Right lobe of liver (tissue), 6 donors: ENCODE results near the gene D2HGDH. TPM values are rescaled to one million over a fixed set of nuclear protein-coding genes. Genes with fewer than 3 reads are reported as not detected.
"Not testable (repeated sequence)": the region's sequence is repeated elsewhere in the genome, so short reads cannot be mapped to it uniquely, and the experiment has no call there.

Experiments
- ATAC-seq, 4 donors: fragments of 200-7000 bp; cut with Tn5 transposase; one replicate each; pipeline ENCODE4 v1.9.1; 2020; ENCODE audit warnings: mild to moderate bottlenecking in 4 of 4, moderate library complexity in 4 of 4
- DNase-seq, 3 donors: peaks; one replicate each; pipeline ENCODE4 v3.0.0-alpha.2; 2020
- H3K27ac ChIP-seq, 3 donors: fragments of 200-600 bp; one replicate each; pipeline ENCODE4 v1.8.0; 2022
- H3K27me3 ChIP-seq, 2 donors: fragments of 200-600 bp; one replicate each; pipeline ENCODE4 v1.8.0; 2022
- H3K36me3 ChIP-seq, 4 donors: fragments of 200-600 bp; sonication (generic) in 1 of 4; one replicate each; pipeline versions ENCODE4 v1.5.1 to v1.8.0; 2017 to 2022; ENCODE audit warnings: control low read depth in 1 of 4
- H3K4me1 ChIP-seq, 4 donors: fragments of 200-600 bp; sonication (generic) in 1 of 4; one replicate each; pipeline versions ENCODE4 v1.5.1 to v1.8.0; 2017 to 2022; ENCODE audit warnings: control low read depth in 1 of 4
- H3K4me3 ChIP-seq, 3 donors: fragments of 200-600 bp; one replicate each; pipeline ENCODE4 v1.8.0; 2022
- H3K9me3 ChIP-seq, 4 donors: fragments of 200-600 bp; sonication (generic) in 1 of 4; one replicate each; pipeline versions ENCODE4 v1.5.1 to v1.8.0; 2017 to 2022; ENCODE audit warnings: control low read depth in 1 of 4
- CTCF ChIP-seq, 4 donors: fragments of 200-600 bp in 3 of 4; fragments of 450-650 bp in 1 of 4; IDR thresholded peaks; one replicate each; pipeline versions ENCODE4 v1.5.1 to v1.8.0; 2016 to 2022; ENCODE audit warnings: antibody characterized with exemption in 4 of 4, mild to moderate bottlenecking in 2 of 4
- POLR2A ChIP-seq: fragments of 450-650 bp; IDR thresholded peaks from one replicate; pipeline ENCODE4 v1.6.1; 2017; ENCODE audit warnings: antibody characterized with exemption, mild to moderate bottlenecking
- WGBS: methylation state at CpG from one replicate; pipeline ENCODE4 v1.1.6; 2018; ENCODE audit warnings: low coverage, low lambda C conversion rate; ENCODE audit not compliant: insufficient coverage; ENCODE audit errors: missing lambda C conversion rate; 5-methylcytosine and 5-hydroxymethylcytosine counted together
- intact Hi-C, 2 donors: fragments of 100-400 bp; cut with DNase I; formaldehyde crosslinking; loops; one replicate each; pipeline versions ENCODE4 v1.11.2 to v1.14.1; 2022
- total RNA-seq, 6 experiments: library from RNA; depleted of rRNA in 2 of 6; stranded (reverse); fragments of >200 nt in 2 of 6; fragmentation: NEBNext Ultra II Directional in 3 of 6; extraction: Animal tissue kit (Norgen Biotek cat#: 25700) in 3 of 6; gene quantifications; one replicate each; pipeline versions ENCODE4 v1.1.0 to v1.2.4, GENCODE V29; 2016 to 2023
- donor health status: DM: no; HTN: yes; CAD: no.
- donor health status: DM: no; HTN: no; CAD: no.
- donor health status: DM: no; HTN: no; CAD: no.
- donor health status: DM: no; HTN: yes; CAD: no.
- donor health status: DM: no; HTN: yes; CAD: no.

D2HGDH gene
- total RNA-seq, 6 experiments from 2014 or later: 18.9 to 38.6 (median 25.9) TPM

GRCh38 chr2:241798081-241798630 is 63.7 kb downstream of the D2HGDH start:
- Histone ChIP-seq H3K36me3 (no peaks in the 10 kb centered on the region), H3K27ac (no peak overlapping the region), H3K4me3 (no peak overlapping the region), H3K9me3 (no peaks in the 10 kb centered on the region), H3K4me1 (no peaks in the 10 kb centered on the region), H3K27me3 (no peaks in the 10 kb centered on the region)
- DNase-seq: no peak
- no peak for ATAC-seq
- no CpG with 5 or more reads among the region's 14 CpGs for WGBS
- intact Hi-C loops: no loop called here
- TF ChIP-seq POLR2A: no peak
- no peak for TF ChIP-seq CTCF (IDR thresholded peaks at IDR 0.05)

- Histone ChIP-seq H3K27ac (no peak overlapping the region), H3K36me3 (no peaks in the 10 kb centered on the region), H3K4me1 (peaks cover 0 to 3% (median 0%) of the 10 kb centered on the region in 4 donors), H3K4me3 (no peak overlapping the region), H3K27me3 (no peaks in the 10 kb centered on the region), H3K9me3 (no peaks in the 10 kb centered on the region)
- no peak for ATAC-seq
- DNase-seq: no peak
- TF ChIP-seq CTCF (IDR thresholded peaks at IDR 0.05): no peak
- TF ChIP-seq POLR2A: no peak
- 90% methylated on average over 2 of the region's 21 CpGs for WGBS
- intact Hi-C loops: no loop called here
Observed at GRCh38 chr2:241798631-241799521, 64.4 kb downstream of the D2HGDH start.

GRCh38 chr2:241799522-241800197 is 65.2 kb downstream of the D2HGDH start:
- no peaks in the 10 kb centered on the region for H3K9me3 ChIP-seq
- peaks cover 0 to 6% (median 0%) of the 10 kb centered on the region in 4 donors for H3K4me1 ChIP-seq
- ATAC-seq: no peak
- DNase-seq: no peak
- WGBS: no CpG with 5 or more reads among the region's 10 CpGs
- H3K36me3 ChIP-seq: no peaks in the 10 kb centered on the region
- H3K27me3 ChIP-seq: no peaks in the 10 kb centered on the region
- intact Hi-C loops: no loop called here
- TF ChIP-seq CTCF (IDR thresholded peaks at IDR 0.05) (no peak), POLR2A (no peak)
- H3K27ac ChIP-seq: no peak overlapping the region
- no peak overlapping the region for H3K4me3 ChIP-seq

- H3K9me3 ChIP-seq, H3K4me1 ChIP-seq, H3K36me3 ChIP-seq, H3K4me3 ChIP-seq, DNase-seq, ATAC-seq, H3K27ac ChIP-seq, intact Hi-C loops, H3K27me3 ChIP-seq: not testable (repeated sequence)
- WGBS: 87% methylated on average over 24 of the region's 35 CpGs
Observed at GRCh38 chr2:241800198-241800903, 65.9 kb downstream of the D2HGDH start.
